NCI-H1930 (cell line): Measurements from ENCODE around the gene LRFN3.
"Not testable (repeated sequence)": the region's sequence is repeated elsewhere in the genome, so short reads cannot be mapped to it uniquely, and the experiment has no call there.

Experiments used
- DNase-seq, 2 experiments: peaks; one replicate each; lab custom pipeline; 2025; lab: John Stamatoyannopoulos, UW

The LRFN3 gene

GRCh38 chr19:35907377-35907745 lies 28.8 kb upstream of the LRFN3 start:
- no peak for DNase-seq

GRCh38 chr19:35908010-35908441 lies 28.1 kb upstream of the LRFN3 start, which contains the start of gene TYROBP:
TSS of gene TYROBP (minus strand) at chr19:35908295. CDS start at chr19:35908228, 67 bp downstream.
- DNase-seq = no peak

- DNase-seq = no peak
Measured at GRCh38 chr19:35908973-35909683, 27.0 kb upstream of the LRFN3 start.

- DNase-seq = no peak
Measured at GRCh38 chr19:35909684-35910035, 26.5 kb upstream of the LRFN3 start.

- not testable (repeated sequence) for DNase-seq
Measured at GRCh38 chr19:35910355-35910754, 25.8 kb upstream of the LRFN3 start.

GRCh38 chr19:35911173-35911572 lies 25.0 kb upstream of the LRFN3 start:
- no peak for DNase-seq

GRCh38 chr19:35911790-35912189 lies 24.4 kb upstream of the LRFN3 start:
- DNase-seq = no peak

GRCh38 chr19:35913589-35913988 lies 22.6 kb upstream of the LRFN3 start:
- no peak for DNase-seq

- DNase-seq = no peak
Measured at GRCh38 chr19:35915443-35915842, 20.7 kb upstream of the LRFN3 start.

- DNase-seq = no peak
Measured at GRCh38 chr19:35919306-35919705, 16.9 kb upstream of the LRFN3 start.

GRCh38 chr19:35921012-35921411 lies 15.2 kb upstream of the LRFN3 start:
- DNase-seq = no peak

- DNase-seq = no peak
Measured at GRCh38 chr19:35925501-35925900, 10.7 kb upstream of the LRFN3 start.

- DNase-seq = no peak
Measured at GRCh38 chr19:35928507-35928906, 7.7 kb upstream of the LRFN3 start.

- DNase-seq = no peak
Measured at GRCh38 chr19:35929876-35930275, 6.3 kb upstream of the LRFN3 start.

GRCh38 chr19:35931161-35931873 lies 4.9 kb upstream of the LRFN3 start:
- peak; percentile 100 for DNase-seq

- DNase-seq = no peak
Measured at GRCh38 chr19:35931874-35932202, 4.3 kb upstream of the LRFN3 start.

- no peak for DNase-seq
Measured at GRCh38 chr19:35932291-35932936, 3.8 kb upstream of the LRFN3 start.

- DNase-seq = no peak
Measured at GRCh38 chr19:35936738-35937268, 629 bp downstream of the LRFN3 start.

GRCh38 chr19:35937345-35938281 lies 1.4 kb downstream of the LRFN3 start:
- no peak for DNase-seq

GRCh38 chr19:35938282-35939224 lies 2.4 kb downstream of the LRFN3 start:
- DNase-seq = no peak
